ENCODE data around the gene PRKAR1B. TPM values are rescaled to one million over a fixed set of nuclear protein-coding genes. Genes with fewer than 3 reads are reported as not detected.

The PRKAR1B gene
- polyA plus RNA-seq, 1 of the 3 experiments (the other 2 are of a cell fraction), result 63.7 TPM

GRCh38 chr7:510131-510481 lies 217.0 kb downstream of the PRKAR1B start:
- Histone ChIP-seq H2AFZ (ENCODE audit: low read depth) (no peak overlapping the region), H3K27me3 (ENCODE audit: insufficient read depth) (no peaks in the 10 kb centered on the region), H3K9me2 (no peaks in the 10 kb centered on the region), H3K79me2 (ENCODE audit: insufficient read depth) (peaks cover 84% of the 10 kb centered on the region), H3F3A (replicated peaks; ENCODE audit: insufficient read depth) (peaks cover 17% of the 10 kb centered on the region), H3K4me2 (no peak overlapping the region), H3K4me1 (ENCODE audit: control insufficient read depth in 1 of 2, insufficient read depth in 2 of 2, low read depth in 1 of 2, low read length in 1 of 2) (peaks cover 0 to 22% of the 10 kb centered on the region in 2 experiments; a peak in 2 of 4 replicates), H3K36me3 (replicated peaks in 1 of 2; ENCODE audit: control insufficient read depth in 1 of 2, insufficient read depth in 2 of 2, low read length in 1 of 2) (peaks cover 12 to 39% of the 10 kb centered on the region in 2 experiments), H3K27ac (ENCODE audit: low read depth in 2 of 2, low read length in 1 of 2) (no peak overlapping the region), H3K9ac (no peak overlapping the region), H4K20me1 (ENCODE audit: insufficient read depth) (peaks cover 75% of the 10 kb centered on the region), H3K9me3 (no peaks in the 10 kb centered on the region), H3K4me3 (ENCODE audit: low read depth in 2 of 2, low read length in 1 of 2) (no peak overlapping the region)
- no peak for TF ChIP-seq EZH2phosphoT487 (IDR thresholded peaks at IDR 0.05; ENCODE audit: borderline replicate concordance, low read depth)
- no peak for TF ChIP-seq CTCF (IDR thresholded peaks at IDR 0.05)
- no peak for TF ChIP-seq RAD21 (IDR thresholded peaks at IDR 0.05; ENCODE audit: low read length)
- TF ChIP-seq RCOR1 (IDR thresholded peaks at IDR 0.05; ENCODE audit: low read length), result no peak
- no peak for TF ChIP-seq ZBTB33 (IDR thresholded peaks at IDR 0.05; ENCODE audit: borderline replicate concordance, low read depth)
- TF ChIP-seq MAX (IDR thresholded peaks at IDR 0.05; ENCODE audit: low read depth), result no peak
- no peak for TF ChIP-seq REST (IDR thresholded peaks at IDR 0.05; ENCODE audit: low read depth, low read length)
- TF ChIP-seq GABPA (IDR thresholded peaks at IDR 0.05; ENCODE audit: low read depth), result no peak
- no peak for TF ChIP-seq RXRA (IDR thresholded peaks at IDR 0.05; ENCODE audit: borderline replicate concordance, low read depth)
- no peak for TF ChIP-seq GATA2 (CRISPR knock-in tag; IDR thresholded peaks at IDR 0.05)
- no peak for TF ChIP-seq YY1 (IDR thresholded peaks at IDR 0.05; ENCODE audit: low read depth)
- TF ChIP-seq SMC3 (IDR thresholded peaks at IDR 0.05; ENCODE audit: low read depth, low read length), result no peak
- no peak for TF ChIP-seq MXI1 (IDR thresholded peaks at IDR 0.05; ENCODE audit: low read depth, low read length)
- no peak for TF ChIP-seq NRF1 (IDR thresholded peaks at IDR 0.05; ENCODE audit: low read depth, low read length)
- no peak for TF ChIP-seq NFIC (IDR thresholded peaks at IDR 0.05; ENCODE audit: borderline replicate concordance)
- no peak for TF ChIP-seq USF1 (IDR thresholded peaks at IDR 0.05; ENCODE audit: borderline replicate concordance, low read depth)
- no peak for TF ChIP-seq FOXM1 (IDR thresholded peaks at IDR 0.05; ENCODE audit: low read depth)
- TF ChIP-seq FOSL2 (IDR thresholded peaks at IDR 0.05; ENCODE audit: borderline replicate concordance, low read depth), result no peak
- no peak for TF ChIP-seq TEAD4 (IDR thresholded peaks at IDR 0.05; ENCODE audit: borderline replicate concordance, insufficient read depth)
- no peak for TF ChIP-seq PBX3 (IDR thresholded peaks at IDR 0.05)
- no peak for DNase-seq
- CTCF ChIA-PET, result no interaction called here
- WGBS (ENCODE audit: low lambda C conversion rate), result 89% methylated on average over 8 of the region's 17 CpGs
- POLR2A ChIA-PET, result no interaction called here
